Activated CD8-positive, alpha-beta memory T cell treated with anti-CD3 and anti-CD28 coated beads, Interleukin-2, amount 50 U/mL, for 4 hours (primary cell): ENCODE data around the gene TCTN1.

ENCODE experiments used
- DNase-seq: peaks from one replicate; pipeline ENCODE4 v3.0.0-alpha.2; 2020

Gene TCTN1

GRCh38 chr12:110686294-110686903, 72.5 kb downstream of the TCTN1 start:
- DNase-seq = no peak

GRCh38 chr12:110687396-110688169, 73.7 kb downstream of the TCTN1 start:
- no peak for DNase-seq

- no peak for DNase-seq
Measured at GRCh38 chr12:110688446-110689280, 74.7 kb downstream of the TCTN1 start, which contains the start of gene HVCN1. Gene HVCN1, minus strand, starts transcription at chr12:110689115. Its CDS starts 5,870 bp downstream, at chr12:110683245.

- peak; percentile 40 for DNase-seq
Measured at GRCh38 chr12:110689281-110690126, 75.6 kb downstream of the TCTN1 start.

GRCh38 chr12:110690127-110690430, 76.2 kb downstream of the TCTN1 start:
- no peak for DNase-seq

- no peak for DNase-seq
Measured at GRCh38 chr12:110693731-110694130, 79.8 kb downstream of the TCTN1 start.

GRCh38 chr12:110694330-110694901, 80.5 kb downstream of the TCTN1 start:
- no peak for DNase-seq

- DNase-seq = no peak
Measured at GRCh38 chr12:110696283-110696682, 82.4 kb downstream of the TCTN1 start.

GRCh38 chr12:110697236-110697635, 83.3 kb downstream of the TCTN1 start:
- DNase-seq = no peak

- DNase-seq = peak; percentile 73
Measured at GRCh38 chr12:110698171-110698902, 84.4 kb downstream of the TCTN1 start.
